GM12874 (cell line): ENCODE data around the gene GPD2.

Source experiments
- TF ChIP-seq, protein P1 (sequence below): IDR thresholded peaks from 2 replicates; pipeline ENCODE4 v1.5.1; 2011; ENCODE audit warnings: low read depth, mild to moderate bottlenecking, control low read depth, low read length, moderate library complexity; ENCODE audit not compliant: insufficient read depth

GPD2 gene

DNA sequence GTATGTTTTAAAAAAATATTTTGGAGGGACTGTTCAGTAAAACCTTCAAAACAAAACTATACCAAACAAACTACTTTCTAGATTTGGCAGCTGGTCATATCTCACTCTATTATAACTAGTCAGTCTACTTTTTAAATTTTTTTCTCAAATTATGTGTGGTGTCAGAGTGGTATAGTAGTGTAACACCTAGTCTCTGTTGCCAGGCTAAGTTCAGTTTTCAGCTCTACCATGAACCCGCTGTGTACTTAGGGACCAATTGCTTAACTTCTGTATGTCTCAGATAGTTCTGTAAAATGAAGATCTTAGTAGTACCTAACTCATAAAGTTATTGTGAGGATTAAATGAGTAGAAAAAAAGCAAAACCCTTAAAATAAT, 54.3 kb downstream of the GPD2 start:
- TF ChIP-seq, protein P1, sequence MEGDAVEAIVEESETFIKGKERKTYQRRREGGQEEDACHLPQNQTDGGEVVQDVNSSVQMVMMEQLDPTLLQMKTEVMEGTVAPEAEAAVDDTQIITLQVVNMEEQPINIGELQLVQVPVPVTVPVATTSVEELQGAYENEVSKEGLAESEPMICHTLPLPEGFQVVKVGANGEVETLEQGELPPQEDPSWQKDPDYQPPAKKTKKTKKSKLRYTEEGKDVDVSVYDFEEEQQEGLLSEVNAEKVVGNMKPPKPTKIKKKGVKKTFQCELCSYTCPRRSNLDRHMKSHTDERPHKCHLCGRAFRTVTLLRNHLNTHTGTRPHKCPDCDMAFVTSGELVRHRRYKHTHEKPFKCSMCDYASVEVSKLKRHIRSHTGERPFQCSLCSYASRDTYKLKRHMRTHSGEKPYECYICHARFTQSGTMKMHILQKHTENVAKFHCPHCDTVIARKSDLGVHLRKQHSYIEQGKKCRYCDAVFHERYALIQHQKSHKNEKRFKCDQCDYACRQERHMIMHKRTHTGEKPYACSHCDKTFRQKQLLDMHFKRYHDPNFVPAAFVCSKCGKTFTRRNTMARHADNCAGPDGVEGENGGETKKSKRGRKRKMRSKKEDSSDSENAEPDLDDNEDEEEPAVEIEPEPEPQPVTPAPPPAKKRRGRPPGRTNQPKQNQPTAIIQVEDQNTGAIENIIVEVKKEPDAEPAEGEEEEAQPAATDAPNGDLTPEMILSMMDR: no peak

DNA sequence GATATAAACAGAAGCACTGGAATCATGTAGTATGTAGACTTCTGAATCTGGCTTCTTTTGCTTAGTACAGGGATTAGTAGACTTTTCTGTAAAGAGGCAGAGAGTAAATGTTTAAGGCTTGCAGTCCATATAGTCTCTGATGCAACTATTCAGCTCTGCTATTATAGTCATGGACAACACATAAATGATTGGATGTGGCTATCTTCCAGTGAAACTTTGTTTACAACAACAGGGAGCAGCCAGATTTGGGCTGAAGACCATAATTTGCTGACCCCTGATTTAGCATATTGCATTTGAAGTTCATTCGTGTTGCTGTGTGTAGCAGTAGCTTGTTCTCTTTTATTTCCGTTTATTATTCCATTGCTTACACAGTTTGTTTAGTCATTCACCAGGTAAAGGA, 55.0 kb downstream of the GPD2 start:
- TF ChIP-seq, protein P1: no peak

DNA sequence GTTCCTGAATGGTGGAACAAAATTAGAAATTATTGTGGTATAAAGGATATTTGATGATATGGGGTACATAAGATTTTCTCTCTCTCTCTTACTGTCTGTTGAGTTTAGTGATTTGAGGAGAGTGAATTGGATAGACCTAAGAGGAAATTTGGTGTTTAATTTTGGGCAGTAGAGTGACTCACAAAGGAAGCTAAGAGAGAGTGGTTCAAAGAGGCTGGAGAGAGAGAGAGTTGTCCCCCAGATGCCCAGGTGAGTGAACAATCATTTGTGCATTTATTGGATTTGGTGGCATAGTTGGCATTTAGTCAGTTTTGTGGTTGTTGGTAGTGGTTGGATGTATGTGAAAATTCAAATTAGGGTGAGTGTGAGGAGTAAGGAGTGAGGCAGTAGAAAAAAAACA, 56.8 kb downstream of the GPD2 start:
- TF ChIP-seq, protein P1: no peak

DNA sequence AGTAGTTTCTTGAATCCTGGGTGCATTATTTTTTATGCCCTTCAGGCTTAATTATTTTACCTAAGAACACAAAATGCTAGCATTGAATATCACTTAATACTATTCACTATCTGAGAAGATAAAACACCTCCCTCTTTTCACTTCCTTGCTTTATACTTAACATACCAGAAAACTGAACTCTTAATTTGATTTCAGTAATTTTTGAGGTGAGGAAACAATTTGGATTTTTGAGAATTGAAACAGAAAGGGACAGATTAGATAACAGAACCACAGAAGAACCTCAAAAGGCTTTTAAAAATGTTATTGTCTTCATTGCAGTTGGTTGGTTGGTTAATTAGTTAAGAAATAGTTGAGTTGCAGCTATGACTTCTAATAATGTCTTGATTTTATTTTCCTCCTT, 69.5 kb downstream of the GPD2 start:
- TF ChIP-seq, protein P1: no peak

DNA sequence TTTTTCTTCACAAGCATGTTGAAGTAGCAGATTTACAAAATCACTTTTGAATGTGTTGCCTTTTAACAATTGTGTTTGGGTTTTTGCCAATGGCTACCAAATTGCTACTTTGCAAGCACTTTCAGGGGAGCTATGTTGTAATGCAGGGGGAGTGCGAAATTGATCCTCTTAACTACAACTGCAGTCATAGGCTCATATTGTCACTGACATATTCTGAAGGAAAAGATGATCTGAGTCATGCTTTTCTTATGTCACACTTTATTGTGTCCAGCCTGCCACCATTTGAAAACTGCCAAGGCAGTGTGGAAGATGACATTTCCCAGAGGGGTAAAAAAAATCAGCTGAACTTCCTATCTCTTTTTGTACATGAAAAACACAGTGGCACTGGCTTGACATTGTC, 74.9 kb downstream of the GPD2 start:
- TF ChIP-seq, protein P1: no peak

DNA sequence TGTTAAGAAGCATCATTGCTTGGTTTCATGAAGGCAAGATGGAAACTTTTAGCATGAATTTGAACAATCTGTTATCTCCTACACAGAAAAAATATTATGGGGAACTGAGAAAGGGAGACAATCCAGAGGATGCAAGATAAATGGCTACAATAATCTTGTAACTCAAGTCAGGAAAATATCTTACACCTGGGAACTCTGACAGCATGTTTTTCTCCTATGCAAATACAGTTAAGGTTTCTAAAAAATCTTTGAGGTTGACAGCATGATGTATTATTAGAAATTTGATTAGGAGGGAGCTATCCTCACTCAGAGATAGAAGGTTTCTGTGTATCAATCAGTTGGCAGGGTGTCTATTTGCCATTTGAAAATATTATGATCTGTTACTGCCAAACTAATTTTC, 75.6 kb downstream of the GPD2 start:
- TF ChIP-seq, protein P1: no peak

DNA sequence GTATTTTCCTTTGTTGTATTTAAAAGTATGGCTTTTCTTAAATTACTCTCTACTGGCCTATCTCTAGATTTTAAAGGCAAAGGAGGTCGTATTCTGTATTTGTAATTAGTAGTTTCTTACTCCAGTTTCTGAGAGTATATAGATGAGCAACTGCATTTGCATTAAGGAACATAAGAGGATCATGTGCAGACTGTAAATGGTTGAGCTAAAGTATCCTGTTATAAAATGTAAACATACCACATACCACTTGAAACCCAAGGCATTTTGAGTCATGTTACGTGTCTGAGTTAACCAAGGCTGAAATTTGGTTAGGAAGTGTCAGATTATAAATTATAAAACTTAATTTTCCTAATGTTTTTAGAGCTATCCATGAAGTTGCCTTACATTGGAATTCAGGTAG, 76.3 kb downstream of the GPD2 start:
- TF ChIP-seq, protein P1: no peak

DNA sequence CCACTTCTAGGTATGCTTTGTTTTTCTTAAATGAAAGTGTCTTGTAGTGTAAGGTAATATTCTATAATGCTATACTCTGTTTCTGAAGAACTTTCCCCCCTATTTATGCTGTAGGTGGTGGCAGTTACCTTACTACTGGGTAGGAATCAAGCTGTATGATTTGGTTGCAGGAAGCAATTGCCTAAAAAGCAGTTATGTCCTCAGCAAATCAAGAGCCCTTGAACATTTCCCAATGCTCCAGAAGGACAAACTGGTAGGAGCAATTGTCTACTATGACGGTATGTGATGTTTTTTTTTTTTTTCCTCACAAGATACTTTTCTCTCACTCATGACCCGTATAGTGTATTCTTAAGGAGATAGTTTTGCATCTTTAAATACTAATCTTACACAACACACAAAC, 77.0 kb downstream of the GPD2 start:
- TF ChIP-seq, protein P1: no peak
